Activated T-helper 17 cell treated with anti-CD3 and anti-CD28 coated beads, Interleukin-2, amount 50 U/mL, for 72 hours (primary cell): ENCODE data around the gene ARL17B. TPM values are rescaled to one million over a fixed set of nuclear protein-coding genes. Genes with fewer than 3 reads are reported as not detected.
"Not testable (repeated sequence)": the region's sequence is repeated elsewhere in the genome, so short reads cannot be mapped to it uniquely, and the experiment has no call there.

Experiments
- ATAC-seq: fragments of 150-1000 bp; cut with Tn5 transposase; replicated peaks from 2 replicates; pipeline ENCODE4 v1.10.0; 2021; ENCODE audit warnings: mild to moderate bottlenecking, moderate library complexity
- H3K27ac Mint-ChIP-seq: one replicate; pipeline ENCODE4 v1.8.0; 2022; ENCODE audit warnings: mixed read lengths
- H3K27me3 Mint-ChIP-seq: one replicate; pipeline ENCODE4 v1.8.0; 2022; ENCODE audit warnings: mixed read lengths
- H3K36me3 Mint-ChIP-seq: one replicate; pipeline ENCODE4 v1.8.0; 2022; ENCODE audit warnings: low read depth, mild to moderate bottlenecking, mixed read lengths
- H3K4me1 Mint-ChIP-seq: one replicate; pipeline ENCODE4 v1.8.0; 2022; ENCODE audit warnings: mixed read lengths
- H3K4me3 Mint-ChIP-seq: one replicate; pipeline ENCODE4 v1.8.0; 2022; ENCODE audit warnings: mild to moderate bottlenecking, mixed read lengths
- H3K9me3 Mint-ChIP-seq: one replicate; pipeline ENCODE4 v1.8.0; 2022; ENCODE audit warnings: mixed read lengths
- total RNA-seq, 2 donors: library from RNA; stranded (reverse); gene quantifications; one replicate each; pipeline ENCODE4 v1.2.3, GENCODE V29; 2022

The ARL17B gene
- total RNA-seq, 2 donors from 2014 or later, result 21.6 to 22.3 TPM

DNA sequence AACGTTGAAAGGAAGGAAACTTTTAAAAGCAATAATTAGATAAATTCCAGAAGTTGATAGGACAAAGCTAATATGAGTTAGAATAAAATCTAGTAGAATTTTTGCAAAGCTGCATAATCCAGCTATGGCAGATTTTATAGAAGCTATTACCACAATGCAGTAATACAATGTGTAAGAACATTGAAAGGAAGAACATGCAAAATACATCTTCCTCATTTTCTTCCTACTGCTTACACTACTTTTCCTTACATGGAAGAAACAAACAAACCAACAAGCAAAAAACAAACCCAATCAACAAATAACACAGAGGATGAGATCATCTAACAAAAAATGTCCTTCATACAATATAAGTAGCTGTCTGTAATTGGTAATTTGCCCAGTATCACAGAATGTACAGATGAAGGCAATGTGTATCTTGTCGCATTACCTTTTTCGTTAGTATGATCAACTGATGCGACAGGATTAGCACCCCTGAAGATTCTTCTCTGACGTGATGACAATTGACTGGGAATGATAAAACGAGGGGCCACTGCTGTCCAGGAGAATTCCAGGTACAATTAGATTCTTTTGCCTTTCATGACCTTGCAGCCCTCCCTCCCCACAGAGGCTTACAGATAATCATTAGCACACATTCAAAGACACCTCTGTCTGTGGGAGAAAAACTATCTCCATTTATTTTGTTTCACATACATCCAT lies 87.9 kb downstream of the ARL17B start:
- Mint-ChIP-seq H3K36me3 (no peaks in the 10 kb centered on the region), H3K4me3 (no peak overlapping the region)

DNA sequence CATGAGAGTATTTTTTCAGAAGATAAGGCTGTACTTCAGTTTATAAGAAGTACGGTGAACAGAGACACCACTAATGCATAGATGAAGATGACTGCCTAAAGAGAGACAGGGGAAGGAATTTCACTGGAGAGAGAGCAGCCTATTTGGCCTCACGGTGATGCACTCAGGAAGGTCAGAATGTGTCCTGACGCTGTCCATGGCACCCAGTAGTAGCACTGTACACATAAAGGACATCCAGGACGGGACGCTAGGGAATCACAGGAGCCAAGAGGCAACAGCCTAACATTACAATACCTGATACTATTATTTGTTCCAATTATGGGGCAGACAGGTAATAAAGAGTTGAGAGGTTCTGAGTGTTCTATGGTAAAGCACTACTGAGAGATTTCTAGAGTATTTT lies 91.5 kb downstream of the ARL17B start:
- H3K27me3 Mint-ChIP-seq, result peaks cover 13% of the 10 kb centered on the region

More for the DNA sequence above, 87.9 kb downstream of the ARL17B start:
- ATAC-seq, result no peak
- Mint-ChIP-seq H3K27me3 (peaks cover 13% of the 10 kb centered on the region), H3K4me1 (no peaks in the 10 kb centered on the region), H3K9me3 (no peaks in the 10 kb centered on the region), H3K27ac (no peak overlapping the region)

DNA sequence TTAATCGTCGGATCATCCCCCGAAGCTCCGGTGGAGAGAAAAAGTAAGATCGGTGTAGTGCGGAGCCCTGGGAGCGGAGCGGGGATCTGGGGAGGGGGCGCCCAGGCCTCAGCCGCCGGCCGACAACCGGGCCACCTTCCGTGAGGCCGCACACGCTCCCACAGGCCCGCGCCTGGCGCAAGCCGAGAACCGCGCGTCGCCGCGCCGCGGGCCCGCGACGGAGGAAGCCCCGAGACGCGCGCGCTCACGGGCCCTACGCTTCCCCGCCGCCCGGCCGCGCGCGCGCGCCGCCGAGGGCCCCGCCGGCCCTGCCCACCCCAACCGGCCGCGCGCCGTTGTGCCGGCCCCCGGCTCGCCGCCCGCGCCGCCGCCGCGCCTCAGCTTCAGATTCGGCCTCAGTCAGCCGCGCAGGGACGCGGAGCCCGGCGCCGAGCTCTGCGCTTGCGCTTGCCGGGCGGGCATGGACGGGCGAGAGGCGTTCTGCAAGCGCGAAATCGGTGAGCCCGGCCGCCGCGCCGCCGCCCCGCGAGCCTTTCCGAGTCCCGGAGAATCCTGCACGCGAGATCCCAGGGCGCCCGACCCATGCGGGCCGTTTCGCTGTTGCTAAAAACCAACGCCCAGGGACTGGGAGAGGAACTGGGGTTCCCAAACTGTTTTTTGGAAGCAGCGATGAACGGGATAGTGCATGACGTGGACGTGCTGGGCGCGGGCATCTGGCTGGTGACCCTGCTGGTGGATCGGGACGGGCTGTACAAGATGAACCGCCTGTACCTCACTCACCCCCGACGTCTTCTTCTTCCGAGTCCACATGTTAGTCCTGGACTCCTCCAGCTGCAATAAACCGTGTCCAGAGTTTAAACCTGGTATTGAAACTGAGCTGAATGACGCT lies 94.7 kb downstream of the ARL17B start:
- Mint-ChIP-seq H3K27me3 (peaks cover 3% of the 10 kb centered on the region), H3K4me3 (peak overlapping the region; percentile 97), H3K9me3 (no peaks in the 10 kb centered on the region), H3K36me3 (no peaks in the 10 kb centered on the region), H3K27ac (peak overlapping the region; percentile 78), H3K4me1 (peaks cover 31% of the 10 kb centered on the region)
- ATAC-seq, result peak; percentile 89

More for the DNA sequence above, 91.5 kb downstream of the ARL17B start:
- Mint-ChIP-seq H3K27ac (no peak overlapping the region), H3K36me3 (no peaks in the 10 kb centered on the region), H3K4me1 (peaks cover 20% of the 10 kb centered on the region), H3K4me3 (no peak overlapping the region), H3K9me3 (no peaks in the 10 kb centered on the region)
- ATAC-seq, result no peak

DNA sequence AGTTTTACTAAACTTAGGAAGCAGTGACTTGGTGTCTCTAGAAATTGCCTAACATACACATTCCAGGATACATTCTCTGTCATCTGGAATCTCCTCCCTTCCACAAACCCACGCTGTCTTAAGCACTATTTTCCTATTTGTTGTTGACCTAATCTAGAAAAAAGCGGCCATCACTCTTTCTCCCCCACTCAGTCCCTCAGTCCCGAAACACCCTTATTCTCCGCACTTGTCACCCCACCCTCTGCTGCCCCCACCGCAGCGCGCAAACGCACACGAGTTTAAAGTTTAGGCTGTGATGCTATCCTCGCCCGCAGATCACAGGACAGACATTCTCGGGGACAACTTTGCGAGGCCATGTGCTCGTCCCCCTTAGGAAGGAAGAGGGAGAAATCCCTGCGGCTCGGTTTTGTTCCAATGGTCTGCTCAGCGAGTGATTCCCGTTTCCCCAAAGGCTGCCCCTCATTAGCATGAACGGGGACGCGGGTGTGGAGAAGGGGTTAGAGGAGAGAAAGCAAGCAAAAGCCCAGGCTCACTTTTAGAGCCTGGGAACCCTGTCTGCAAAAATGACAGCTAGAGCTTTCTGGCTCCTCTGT lies 95.4 kb downstream of the ARL17B start:
- H3K27me3 Mint-ChIP-seq, H3K9me3 Mint-ChIP-seq, H3K36me3 Mint-ChIP-seq, ATAC-seq: not testable (repeated sequence)
- H3K4me3 Mint-ChIP-seq, result peak overlapping the region; percentile 97
- peak overlapping the region; percentile 51 for H3K27ac Mint-ChIP-seq
- peaks cover 31% of the 10 kb centered on the region for H3K4me1 Mint-ChIP-seq

DNA sequence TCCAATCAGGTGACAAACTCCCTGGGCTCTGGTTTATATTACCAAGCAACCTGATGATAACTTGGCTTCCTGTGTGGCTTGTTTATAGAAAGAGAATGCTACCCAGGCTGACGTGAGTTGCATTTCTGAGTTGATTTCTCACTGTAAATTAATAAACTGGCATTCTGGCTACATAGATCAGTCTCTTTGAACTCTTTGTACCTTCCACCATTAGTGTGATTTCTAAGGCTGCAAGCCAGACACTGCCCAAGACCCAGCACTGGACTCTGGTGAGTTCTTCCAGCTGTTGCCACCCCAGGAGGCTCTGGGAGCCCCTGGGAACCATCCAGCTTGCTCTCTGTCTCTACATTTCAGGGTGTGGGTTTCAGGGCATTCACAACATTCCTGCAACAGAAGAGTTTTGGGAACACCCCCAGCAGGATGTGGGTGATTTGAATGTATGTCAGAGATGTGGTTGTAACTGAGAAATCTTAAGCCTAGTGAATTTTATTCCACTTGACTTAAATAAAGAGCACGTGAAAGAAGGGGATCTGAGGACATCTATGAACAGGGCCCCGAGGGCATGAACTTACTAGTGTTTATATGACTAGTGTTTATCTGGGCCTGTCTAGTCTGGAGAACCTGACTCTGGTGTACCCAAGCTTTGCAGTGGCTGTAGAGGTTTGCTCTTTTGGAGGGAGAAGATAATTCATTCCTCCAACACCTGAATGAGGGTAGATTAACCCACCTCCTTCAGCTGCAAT lies 96.9 kb downstream of the ARL17B start:
- H3K27me3 Mint-ChIP-seq, result no peaks in the 10 kb centered on the region
- peak; percentile 37 for ATAC-seq
- H3K4me3 Mint-ChIP-seq, result peak overlapping the region; percentile 97
- no peaks in the 10 kb centered on the region for H3K36me3 Mint-ChIP-seq
- H3K9me3 Mint-ChIP-seq, result no peaks in the 10 kb centered on the region
- peak overlapping the region; percentile 25 for H3K27ac Mint-ChIP-seq
- peaks cover 31% of the 10 kb centered on the region for H3K4me1 Mint-ChIP-seq

GRCh38 chr17:46262271-46262670 lies 99.3 kb downstream of the ARL17B start:
- H3K36me3 Mint-ChIP-seq, result no peaks in the 10 kb centered on the region
- no peaks in the 10 kb centered on the region for H3K27me3 Mint-ChIP-seq
- H3K27ac Mint-ChIP-seq, result no peak overlapping the region
- no peaks in the 10 kb centered on the region for H3K9me3 Mint-ChIP-seq
- no peak overlapping the region for H3K4me3 Mint-ChIP-seq
- ATAC-seq, result no peak
- H3K4me1 Mint-ChIP-seq, result peaks cover 26% of the 10 kb centered on the region

- H3K4me3 Mint-ChIP-seq, result peak overlapping the region; percentile 78
- H3K27ac Mint-ChIP-seq, result peak overlapping the region; percentile 52
- peak; percentile 71 for ATAC-seq
- not testable (repeated sequence) for H3K9me3 Mint-ChIP-seq, H3K36me3 Mint-ChIP-seq, H3K27me3 Mint-ChIP-seq
- H3K4me1 Mint-ChIP-seq, result peaks cover 16% of the 10 kb centered on the region
Measured at GRCh38 chr17:46259845-46260661, 101.5 kb downstream of the ARL17B start.

DNA sequence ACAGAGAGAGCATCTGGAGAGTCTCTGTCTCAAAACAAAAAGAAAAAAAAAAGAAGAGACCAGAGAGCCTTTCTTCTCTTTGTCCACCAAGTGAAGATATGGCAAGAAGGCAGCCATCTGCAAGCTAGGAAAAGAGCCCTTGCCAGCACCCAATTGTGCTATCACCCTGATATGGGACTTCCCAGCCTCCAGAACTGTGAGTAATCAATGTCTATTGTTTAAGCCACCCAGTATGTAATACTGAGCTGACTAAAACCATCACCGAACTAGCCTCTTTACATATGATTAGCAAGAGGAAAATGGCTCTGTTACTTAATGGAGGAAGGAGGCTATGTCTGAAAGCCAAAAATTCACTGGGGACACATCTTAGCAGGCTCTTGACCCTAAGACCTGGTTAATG lies 105.2 kb downstream of the ARL17B start:
- H3K36me3 Mint-ChIP-seq, H3K9me3 Mint-ChIP-seq: not testable (repeated sequence)
- ATAC-seq, result peak; percentile 76

GRCh38 chr17:46254215-46254614 lies 107.4 kb downstream of the ARL17B start:
- not testable (repeated sequence) for H3K36me3 Mint-ChIP-seq, H3K27me3 Mint-ChIP-seq

More for the DNA sequence above, 105.2 kb downstream of the ARL17B start:
- not testable (repeated sequence) for H3K27ac Mint-ChIP-seq, H3K27me3 Mint-ChIP-seq, H3K4me3 Mint-ChIP-seq, H3K4me1 Mint-ChIP-seq

GRCh38 chr17:46253722-46254121 lies 107.8 kb downstream of the ARL17B start:
- H3K27me3 Mint-ChIP-seq, H3K4me1 Mint-ChIP-seq, H3K27ac Mint-ChIP-seq, H3K4me3 Mint-ChIP-seq, H3K9me3 Mint-ChIP-seq, H3K36me3 Mint-ChIP-seq: not testable (repeated sequence)
- ATAC-seq, result peak; percentile 88

More at GRCh38 chr17:46254215-46254614, 107.4 kb downstream of the ARL17B start:
- not testable (repeated sequence) for H3K9me3 Mint-ChIP-seq, ATAC-seq, H3K4me1 Mint-ChIP-seq, H3K4me3 Mint-ChIP-seq, H3K27ac Mint-ChIP-seq

DNA sequence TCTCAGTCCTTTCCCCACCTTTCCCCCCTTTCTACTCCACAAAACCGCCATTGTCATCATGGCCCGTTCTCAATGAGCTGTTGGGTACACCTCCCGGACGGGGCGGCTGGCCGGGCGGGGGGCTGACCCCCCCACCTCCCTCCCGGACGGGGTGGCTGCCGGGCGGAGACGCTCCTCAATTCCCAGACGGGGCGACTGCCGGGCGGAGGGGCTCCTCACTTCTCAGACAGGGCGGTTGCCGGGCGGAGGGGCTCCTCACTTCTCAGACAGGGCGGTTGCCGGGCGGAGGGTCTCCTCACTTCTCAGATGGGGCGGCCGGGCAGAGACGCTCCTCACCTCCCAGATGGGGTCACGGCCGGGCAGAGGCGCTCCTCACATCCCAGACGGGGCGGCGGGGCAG lies 108.8 kb downstream of the ARL17B start:
- not testable (repeated sequence) for H3K4me1 Mint-ChIP-seq, ATAC-seq, H3K27ac Mint-ChIP-seq, H3K4me3 Mint-ChIP-seq, H3K9me3 Mint-ChIP-seq, H3K36me3 Mint-ChIP-seq, H3K27me3 Mint-ChIP-seq

- not testable (repeated sequence) for H3K4me3 Mint-ChIP-seq, H3K36me3 Mint-ChIP-seq, ATAC-seq, H3K9me3 Mint-ChIP-seq, H3K4me1 Mint-ChIP-seq, H3K27me3 Mint-ChIP-seq, H3K27ac Mint-ChIP-seq
Measured at GRCh38 chr17:46249153-46249552, 112.4 kb downstream of the ARL17B start.

DNA sequence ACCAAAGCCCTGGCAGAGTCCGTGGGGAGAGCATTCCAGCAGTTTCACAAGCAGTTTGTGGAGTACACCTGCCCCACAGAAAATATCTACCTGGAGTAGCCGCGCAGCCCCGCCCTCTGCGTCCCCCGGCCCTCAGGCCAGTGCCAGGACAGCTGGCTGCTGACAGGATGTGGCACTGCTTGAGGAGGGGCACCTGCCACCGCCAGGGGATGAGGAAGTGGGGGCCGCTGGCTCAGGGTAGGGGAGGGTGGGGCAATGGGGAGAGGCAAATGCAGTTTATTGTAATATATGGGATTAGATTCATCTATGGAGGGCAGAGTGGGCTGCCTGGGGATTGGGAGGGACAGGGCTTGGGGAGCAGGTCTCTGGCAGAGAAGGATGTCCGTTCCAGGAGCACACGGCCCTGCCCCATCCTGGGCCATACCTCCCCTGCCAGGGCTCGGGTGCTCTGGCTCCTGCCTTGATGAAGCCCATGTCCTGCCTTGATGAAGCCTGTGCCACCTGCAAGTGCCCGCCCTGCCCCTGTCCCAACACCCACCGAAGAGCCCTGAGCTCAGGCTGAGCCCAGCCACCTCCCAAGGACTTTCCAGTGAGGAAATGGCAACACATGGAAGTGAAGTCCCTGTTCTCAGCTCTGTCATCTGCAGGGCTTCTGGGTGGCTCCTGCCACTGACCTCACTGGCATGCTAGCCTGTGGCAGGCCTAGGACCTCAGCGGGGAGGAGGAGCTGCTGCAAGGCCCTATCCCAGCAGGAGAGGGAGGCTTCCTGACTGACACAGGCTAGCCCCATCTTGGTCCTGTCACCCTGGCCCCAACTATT lies 116.4 kb downstream of the ARL17B start:
- H3K27ac Mint-ChIP-seq, H3K36me3 Mint-ChIP-seq, H3K4me1 Mint-ChIP-seq, H3K27me3 Mint-ChIP-seq, H3K4me3 Mint-ChIP-seq, H3K9me3 Mint-ChIP-seq: not testable (repeated sequence)
- ATAC-seq, result peak; percentile 37
